Stimulated activated CD4-positive, alpha-beta T cell treated with anti-CD3 and anti-CD28 coated beads, Interleukin-15, amount 100 ng/mL, for 1 hour (primary cell): Measurements from ENCODE around the gene RYR3.
"Not testable (repeated sequence)": the region's sequence is repeated elsewhere in the genome, so short reads cannot be mapped to it uniquely, and the experiment has no call there.

Experiments used
- DNase-seq, 2 donors: peaks; one replicate each; pipeline ENCODE4 v3.0.0-alpha.2; 2020; ENCODE audit warnings: low read depth in 1 of 2, low spot score in 1 of 2

RYR3 gene

GRCh38 chr15:33569036-33569435 is 258.3 kb downstream of the RYR3 start:
- no peak for DNase-seq

- DNase-seq = not testable (repeated sequence)
These were observed 267.1 kb downstream of the RYR3 start for GRCh38 chr15:33577911-33578310.

- no peak for DNase-seq
These were observed 269.8 kb downstream of the RYR3 start for GRCh38 chr15:33580526-33580925.

- no peak for DNase-seq
These were observed 270.3 kb downstream of the RYR3 start for GRCh38 chr15:33581032-33581431.

GRCh38 chr15:33584797-33585196 is 274.0 kb downstream of the RYR3 start:
- DNase-seq = no peak

GRCh38 chr15:33586786-33587697 is 276.3 kb downstream of the RYR3 start:
- no peak for DNase-seq

GRCh38 chr15:33587773-33588172 is 277.0 kb downstream of the RYR3 start:
- DNase-seq = no peak

- no peak for DNase-seq
These were observed 282.1 kb downstream of the RYR3 start for GRCh38 chr15:33592864-33593263.

- DNase-seq = not testable (repeated sequence)
These were observed 287.6 kb downstream of the RYR3 start for GRCh38 chr15:33598382-33598781.

- no peak for DNase-seq
These were observed 289.4 kb downstream of the RYR3 start for GRCh38 chr15:33600212-33600611.

- no peak for DNase-seq
These were observed 290.7 kb downstream of the RYR3 start for GRCh38 chr15:33601461-33601860.

- DNase-seq = no peak
These were observed 297.9 kb downstream of the RYR3 start for GRCh38 chr15:33608714-33609113.

- no peak for DNase-seq
These were observed 302.0 kb downstream of the RYR3 start for GRCh38 chr15:33612721-33613304.

GRCh38 chr15:33616475-33616874 is 305.7 kb downstream of the RYR3 start:
- no peak for DNase-seq

- DNase-seq = no peak
These were observed 307.6 kb downstream of the RYR3 start for GRCh38 chr15:33618350-33618749.

- DNase-seq = no peak
These were observed 310.4 kb downstream of the RYR3 start for GRCh38 chr15:33621141-33621540.

- DNase-seq = no peak
These were observed 312.2 kb downstream of the RYR3 start for GRCh38 chr15:33623010-33623409.

GRCh38 chr15:33624439-33624838 is 313.7 kb downstream of the RYR3 start:
- no peak for DNase-seq

- DNase-seq = no peak
These were observed 318.9 kb downstream of the RYR3 start for GRCh38 chr15:33629647-33630046.

GRCh38 chr15:33636234-33636633 is 325.5 kb downstream of the RYR3 start:
- no peak for DNase-seq

GRCh38 chr15:33636958-33637357 is 326.2 kb downstream of the RYR3 start:
- no peak for DNase-seq

GRCh38 chr15:33638453-33638852 is 327.7 kb downstream of the RYR3 start:
- no peak for DNase-seq

- no peak for DNase-seq
These were observed 328.3 kb downstream of the RYR3 start for GRCh38 chr15:33639051-33639450.
